ENCODE measurements around the gene PEG3.

PEG3 gene

DNA sequence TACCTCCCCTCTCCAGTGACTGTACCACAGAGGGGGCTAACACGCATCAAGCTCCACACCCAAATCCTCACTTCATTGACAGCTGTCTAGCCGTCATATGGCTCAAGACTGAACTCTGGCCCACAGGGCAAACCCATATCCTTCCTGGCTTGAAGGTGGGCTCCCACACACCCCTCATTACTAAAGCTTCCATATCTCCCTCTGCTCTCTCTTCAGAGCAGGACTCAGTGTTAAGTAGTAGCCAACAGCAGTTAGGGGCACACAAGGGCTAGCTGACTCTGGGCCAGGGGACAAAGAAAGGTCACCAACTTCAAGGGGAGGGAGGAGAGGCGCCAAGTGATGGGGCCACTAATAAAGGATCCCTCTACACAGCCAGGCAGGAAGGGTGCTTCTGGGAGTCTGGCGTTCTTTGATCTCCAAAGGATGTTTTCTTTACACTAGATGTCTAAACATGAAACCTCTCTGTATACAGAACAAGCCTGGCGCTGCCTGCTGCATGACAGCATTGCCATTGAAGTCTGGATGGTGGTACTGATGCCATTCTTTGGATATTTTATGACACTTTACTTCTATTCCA, 8.1 kb downstream of the PEG3 start:
- no peaks in the 10 kb centered on the region for H3K4me1 Mint-ChIP-seq (ENCODE audit: low read depth)

GRCh38 chr19:56831255-56831654, 9.3 kb downstream of the PEG3 start:
- no peak overlapping the region for H3K27ac Mint-ChIP-seq
- H3K4me1 Mint-ChIP-seq (ENCODE audit: low read depth): no peaks in the 10 kb centered on the region
- H3K9me3 Mint-ChIP-seq: peaks cover 79% of the 10 kb centered on the region
- no peaks in the 10 kb centered on the region for H3K27me3 Mint-ChIP-seq (ENCODE audit: low read depth)
- no peaks in the 10 kb centered on the region for H3K36me3 Mint-ChIP-seq (ENCODE audit: low read depth)
- no peak overlapping the region for H3K4me3 Mint-ChIP-seq

More for the DNA sequence above, 8.1 kb downstream of the PEG3 start:
- Mint-ChIP-seq H3K27me3 (ENCODE audit: low read depth) (no peaks in the 10 kb centered on the region), H3K36me3 (ENCODE audit: low read depth) (no peaks in the 10 kb centered on the region), H3K27ac (no peak overlapping the region), H3K4me3 (no peak overlapping the region), H3K9me3 (peaks cover 78% of the 10 kb centered on the region)

DNA sequence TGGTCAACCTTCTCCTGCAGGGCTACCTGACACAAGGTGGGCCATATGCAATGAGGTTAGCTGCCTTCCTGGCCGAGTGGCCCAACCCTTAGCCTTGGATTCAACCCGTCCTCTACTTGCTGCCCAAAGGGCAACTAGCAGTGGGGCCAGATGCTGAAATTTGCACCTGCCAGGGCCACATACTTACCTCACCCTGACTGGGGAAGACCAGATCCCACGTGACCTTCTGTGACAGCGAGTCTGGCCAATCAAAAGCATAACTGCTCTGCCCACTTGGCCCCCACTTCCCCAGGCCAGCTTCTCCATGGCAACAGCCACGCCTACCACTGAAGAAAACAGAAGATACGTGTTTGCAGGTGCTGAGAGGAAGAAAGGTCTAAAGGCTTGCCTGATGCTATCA, 10.9 kb downstream of the PEG3 start:
- Mint-ChIP-seq H3K4me3 (no peak overlapping the region), H3K27ac (no peak overlapping the region), H3K27me3 (ENCODE audit: low read depth) (no peaks in the 10 kb centered on the region), H3K4me1 (ENCODE audit: low read depth) (no peaks in the 10 kb centered on the region), H3K9me3 (peaks cover 79% of the 10 kb centered on the region), H3K36me3 (ENCODE audit: low read depth) (no peaks in the 10 kb centered on the region)

GRCh38 chr19:56827708-56828107, 12.8 kb downstream of the PEG3 start:
- Mint-ChIP-seq H3K27me3 (ENCODE audit: low read depth) (no peaks in the 10 kb centered on the region), H3K9me3 (peaks cover 82% of the 10 kb centered on the region), H3K4me1 (ENCODE audit: low read depth) (no peaks in the 10 kb centered on the region), H3K4me3 (no peak overlapping the region), H3K36me3 (ENCODE audit: low read depth) (no peaks in the 10 kb centered on the region), H3K27ac (no peak overlapping the region)

DNA sequence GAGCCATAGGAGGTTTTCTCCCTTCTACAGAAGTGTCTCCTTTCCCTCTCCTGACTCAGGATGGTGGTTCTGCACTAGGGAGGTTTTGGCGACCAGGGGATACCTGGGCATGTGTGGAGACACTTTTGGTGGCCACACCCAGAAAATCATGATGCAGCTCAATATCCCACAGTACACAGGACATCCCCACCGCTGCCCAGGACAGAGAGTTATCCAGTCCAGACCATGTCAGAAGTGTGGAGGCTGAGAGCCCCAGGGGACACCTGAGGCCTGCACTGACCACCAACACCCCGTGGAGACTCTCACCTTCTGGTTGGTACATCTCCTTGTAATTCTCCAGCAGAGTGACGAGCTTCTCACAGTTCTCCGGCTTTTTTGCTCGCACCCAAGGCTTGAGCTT, 16.6 kb downstream of the PEG3 start:
- Mint-ChIP-seq H3K27ac (no peak overlapping the region), H3K4me3 (no peak overlapping the region), H3K27me3 (ENCODE audit: low read depth) (no peaks in the 10 kb centered on the region), H3K36me3 (ENCODE audit: low read depth) (no peaks in the 10 kb centered on the region), H3K9me3 (peaks cover 94% of the 10 kb centered on the region), H3K4me1 (ENCODE audit: low read depth) (no peaks in the 10 kb centered on the region)

DNA sequence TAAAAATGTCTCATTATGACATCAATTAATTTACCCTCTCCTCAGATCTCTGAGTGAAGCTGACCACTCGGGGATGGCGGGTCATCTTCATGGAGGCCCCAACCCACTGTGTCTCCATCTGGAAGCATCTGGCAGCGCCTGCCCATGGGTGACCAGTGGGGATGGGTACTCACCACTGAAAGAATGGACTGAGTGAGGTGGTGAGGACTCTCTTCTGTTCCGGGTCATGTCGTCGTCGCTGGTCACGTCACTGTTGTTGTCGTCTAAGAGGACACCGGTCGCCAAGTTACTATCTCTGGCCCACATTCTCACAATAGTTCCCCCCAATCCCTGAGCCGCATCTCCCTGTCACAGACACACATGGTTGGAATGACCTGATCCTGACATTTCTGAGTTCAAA, 17.1 kb downstream of the PEG3 start:
- Mint-ChIP-seq H3K4me3 (no peak overlapping the region), H3K4me1 (ENCODE audit: low read depth) (no peaks in the 10 kb centered on the region), H3K36me3 (ENCODE audit: low read depth) (no peaks in the 10 kb centered on the region), H3K27me3 (ENCODE audit: low read depth) (no peaks in the 10 kb centered on the region), H3K27ac (no peak overlapping the region), H3K9me3 (peaks cover 95% of the 10 kb centered on the region)

- H3K4me3 Mint-ChIP-seq: no peak overlapping the region
- H3K9me3 Mint-ChIP-seq: peaks cover 96% of the 10 kb centered on the region
- no peaks in the 10 kb centered on the region for H3K27me3 Mint-ChIP-seq (ENCODE audit: low read depth)
- no peak overlapping the region for H3K27ac Mint-ChIP-seq
- H3K36me3 Mint-ChIP-seq (ENCODE audit: low read depth): peaks cover 3% of the 10 kb centered on the region
- H3K4me1 Mint-ChIP-seq (ENCODE audit: low read depth): no peaks in the 10 kb centered on the region
These were observed 17.8 kb downstream of the PEG3 start for GRCh38 chr19:56822755-56823154.

DNA sequence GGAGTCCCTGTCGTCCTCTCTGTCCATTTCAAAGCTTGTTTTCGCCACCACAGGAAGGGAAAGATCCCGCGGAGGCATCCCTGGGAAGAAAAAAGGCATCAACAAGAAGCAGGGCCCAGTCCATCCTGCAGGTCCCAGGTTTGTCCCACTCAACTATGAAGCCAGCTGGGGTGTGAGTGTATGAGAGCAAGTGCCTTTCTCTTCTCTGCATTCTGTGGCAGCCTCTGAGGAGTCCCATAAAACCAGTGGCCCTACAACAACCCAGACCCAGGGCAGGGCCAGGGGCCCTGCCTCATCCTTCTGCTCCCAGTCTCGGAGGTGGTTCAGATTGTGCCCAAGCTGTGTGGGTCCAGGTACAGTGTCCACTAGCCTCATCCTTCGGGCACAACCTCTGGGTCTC, 18.9 kb downstream of the PEG3 start:
- H3K4me1 Mint-ChIP-seq (ENCODE audit: low read depth): no peaks in the 10 kb centered on the region
- peaks cover 5% of the 10 kb centered on the region for H3K36me3 Mint-ChIP-seq (ENCODE audit: low read depth)
- no peak overlapping the region for H3K27ac Mint-ChIP-seq
- no peak overlapping the region for H3K4me3 Mint-ChIP-seq
- H3K9me3 Mint-ChIP-seq: peaks cover 96% of the 10 kb centered on the region
- no peaks in the 10 kb centered on the region for H3K27me3 Mint-ChIP-seq (ENCODE audit: low read depth)

DNA sequence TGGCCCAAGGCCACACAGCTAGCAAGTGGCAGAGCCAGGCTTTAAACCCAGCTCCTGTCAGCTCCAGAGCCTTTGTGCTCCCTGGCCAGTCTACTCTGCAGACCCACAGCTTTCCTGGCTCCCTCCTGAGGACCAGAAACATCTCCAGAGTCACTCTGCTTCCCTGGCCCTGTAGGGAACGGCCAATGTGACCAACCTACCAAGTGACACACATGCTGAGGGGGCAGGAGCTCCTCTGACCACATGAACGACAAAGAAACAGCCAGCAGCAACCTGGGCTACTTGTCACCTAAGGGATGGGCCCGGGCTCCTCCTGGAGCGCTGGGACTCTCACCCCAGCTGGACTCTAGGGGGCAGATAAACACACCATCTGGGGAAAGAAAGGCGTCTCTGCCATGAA, 19.3 kb downstream of the PEG3 start:
- no peak overlapping the region for H3K4me3 Mint-ChIP-seq
- H3K27ac Mint-ChIP-seq: no peak overlapping the region
- peaks cover 96% of the 10 kb centered on the region for H3K9me3 Mint-ChIP-seq

GRCh38 chr19:56819166-56819565, 21.4 kb downstream of the PEG3 start:
- Mint-ChIP-seq H3K27ac (no peak overlapping the region), H3K4me3 (no peak overlapping the region), H3K36me3 (ENCODE audit: low read depth) (peaks cover 5% of the 10 kb centered on the region), H3K27me3 (ENCODE audit: low read depth) (no peaks in the 10 kb centered on the region), H3K9me3 (peaks cover 96% of the 10 kb centered on the region), H3K4me1 (ENCODE audit: low read depth) (no peaks in the 10 kb centered on the region)

More for the DNA sequence above, 19.3 kb downstream of the PEG3 start:
- no peaks in the 10 kb centered on the region for H3K27me3 Mint-ChIP-seq (ENCODE audit: low read depth)
- peaks cover 5% of the 10 kb centered on the region for H3K36me3 Mint-ChIP-seq (ENCODE audit: low read depth)
- no peaks in the 10 kb centered on the region for H3K4me1 Mint-ChIP-seq (ENCODE audit: low read depth)

GRCh38 chr19:56814656-56815055, 25.9 kb downstream of the PEG3 start:
- H3K9me3 Mint-ChIP-seq: peaks cover 85% of the 10 kb centered on the region
- no peak overlapping the region for H3K27ac Mint-ChIP-seq
- no peak overlapping the region for H3K4me3 Mint-ChIP-seq
- peaks cover 5% of the 10 kb centered on the region for H3K36me3 Mint-ChIP-seq (ENCODE audit: low read depth)
- H3K4me1 Mint-ChIP-seq (ENCODE audit: low read depth): no peaks in the 10 kb centered on the region
- H3K27me3 Mint-ChIP-seq (ENCODE audit: low read depth): no peaks in the 10 kb centered on the region

DNA sequence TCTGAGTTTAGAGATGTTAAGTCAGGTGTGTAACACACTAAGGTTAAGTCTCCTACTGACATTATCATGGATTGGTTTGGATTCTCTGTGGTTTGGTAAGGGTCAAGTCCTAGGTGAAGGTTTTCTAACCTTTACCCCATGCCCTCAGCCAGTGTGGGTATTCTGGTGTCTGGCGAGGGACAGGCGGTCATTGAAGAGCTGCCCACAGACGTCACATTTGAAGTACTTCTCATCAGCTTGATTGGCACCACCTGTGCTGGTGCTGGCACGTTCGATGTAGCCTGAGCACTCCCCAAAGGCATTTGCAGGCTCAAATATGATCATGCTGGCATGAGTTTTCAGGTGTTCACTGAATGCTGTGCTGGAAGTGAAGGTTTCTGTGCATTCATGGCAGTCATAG, 27.0 kb downstream of the PEG3 start:
- Mint-ChIP-seq H3K36me3 (ENCODE audit: low read depth) (peaks cover 5% of the 10 kb centered on the region), H3K27me3 (ENCODE audit: low read depth) (no peaks in the 10 kb centered on the region), H3K9me3 (peaks cover 85% of the 10 kb centered on the region), H3K27ac (no peak overlapping the region), H3K4me1 (ENCODE audit: low read depth) (no peaks in the 10 kb centered on the region), H3K4me3 (no peak overlapping the region)

- H3K36me3 Mint-ChIP-seq (ENCODE audit: low read depth): no peaks in the 10 kb centered on the region
- peaks cover 82% of the 10 kb centered on the region for H3K9me3 Mint-ChIP-seq
- H3K27ac Mint-ChIP-seq: no peak overlapping the region
- H3K4me3 Mint-ChIP-seq: no peak overlapping the region
- H3K27me3 Mint-ChIP-seq (ENCODE audit: low read depth): no peaks in the 10 kb centered on the region
- H3K4me1 Mint-ChIP-seq (ENCODE audit: low read depth): no peaks in the 10 kb centered on the region
These were observed 29.0 kb downstream of the PEG3 start for GRCh38 chr19:56811480-56811879.

GRCh38 chr19:56810260-56810659, 30.3 kb downstream of the PEG3 start:
- Mint-ChIP-seq H3K9me3 (peaks cover 79% of the 10 kb centered on the region), H3K36me3 (ENCODE audit: low read depth) (no peaks in the 10 kb centered on the region), H3K27ac (no peak overlapping the region), H3K27me3 (ENCODE audit: low read depth) (no peaks in the 10 kb centered on the region), H3K4me3 (no peak overlapping the region), H3K4me1 (ENCODE audit: low read depth) (no peaks in the 10 kb centered on the region)

- H3K4me1 Mint-ChIP-seq (ENCODE audit: low read depth): no peaks in the 10 kb centered on the region
- no peak overlapping the region for H3K27ac Mint-ChIP-seq
- H3K9me3 Mint-ChIP-seq: peaks cover 77% of the 10 kb centered on the region
- H3K27me3 Mint-ChIP-seq (ENCODE audit: low read depth): no peaks in the 10 kb centered on the region
- no peaks in the 10 kb centered on the region for H3K36me3 Mint-ChIP-seq (ENCODE audit: low read depth)
- no peak overlapping the region for H3K4me3 Mint-ChIP-seq
These were observed 31.7 kb downstream of the PEG3 start for GRCh38 chr19:56808717-56809392.
